Dedifferentiated amniotic fluid mesenchymal stem cell (primary cell): ENCODE measurements around the gene MYZAP.

ENCODE experiments used
- DNase-seq: peaks from one replicate; pipeline ENCODE4 v3.0.0-alpha.2; 2016; ENCODE audit errors: extremely low spot score

Gene MYZAP

GRCh38 chr15:57663262-57663661, 71.6 kb downstream of the MYZAP start:
- DNase-seq, result no peak

- DNase-seq, result no peak
These were observed 73.5 kb downstream of the MYZAP start for GRCh38 chr15:57665194-57665593.

- DNase-seq, result no peak
These were observed 74.2 kb downstream of the MYZAP start for GRCh38 chr15:57665939-57666338.

GRCh38 chr15:57667171-57667849, 75.6 kb downstream of the MYZAP start:
- DNase-seq, result peak; percentile 86

GRCh38 chr15:57668016-57668415, 76.3 kb downstream of the MYZAP start:
- DNase-seq, result no peak

GRCh38 chr15:57671636-57672035, 79.9 kb downstream of the MYZAP start:
- DNase-seq, result no peak

GRCh38 chr15:57675481-57676181, 83.9 kb downstream of the MYZAP start:
- DNase-seq, result no peak

- DNase-seq, result no peak
These were observed 84.9 kb downstream of the MYZAP start for GRCh38 chr15:57676585-57676984.

- no peak for DNase-seq
These were observed 85.5 kb downstream of the MYZAP start for GRCh38 chr15:57677204-57677603.

- peak; percentile 52 for DNase-seq
These were observed 88.3 kb downstream of the MYZAP start for GRCh38 chr15:57680021-57680420.

- DNase-seq, result no peak
These were observed 89.3 kb downstream of the MYZAP start for GRCh38 chr15:57681011-57681410.

GRCh38 chr15:57683481-57683880, 91.8 kb downstream of the MYZAP start:
- DNase-seq, result no peak

- no peak for DNase-seq
These were observed 92.9 kb downstream of the MYZAP start for GRCh38 chr15:57684491-57685151.

- DNase-seq, result no peak
These were observed 93.8 kb downstream of the MYZAP start for GRCh38 chr15:57685306-57686095.

- DNase-seq, result no peak
These were observed 95.0 kb downstream of the MYZAP start for GRCh38 chr15:57686657-57687056.

GRCh38 chr15:57690341-57690966, 98.8 kb downstream of the MYZAP start:
- no peak for DNase-seq

GRCh38 chr15:57691082-57691481, 99.4 kb downstream of the MYZAP start:
- no peak for DNase-seq

- DNase-seq, result peak; percentile 38
These were observed 101.0 kb downstream of the MYZAP start for GRCh38 chr15:57692709-57693108.

GRCh38 chr15:57694279-57694678, 102.6 kb downstream of the MYZAP start:
- DNase-seq, result peak; percentile 49

- DNase-seq, result no peak
These were observed 104.4 kb downstream of the MYZAP start for GRCh38 chr15:57696146-57696545.

- no peak for DNase-seq
These were observed 105.9 kb downstream of the MYZAP start for GRCh38 chr15:57697588-57697987.

GRCh38 chr15:57698243-57698642, 106.5 kb downstream of the MYZAP start:
- no peak for DNase-seq
